Brain microvascular endothelial cell (primary cell): ENCODE data around the gene RAPGEF1.

Experiments used
- DNase-seq: peaks from one replicate; pipeline ENCODE4 v3.0.0-alpha.2; 2020
- H3K27ac ChIP-seq: fragments of 250-450 bp; sonication (Bioruptor Pico); 2 replicates; pipeline ENCODE4 v1.5.1; 2020; ENCODE audit warnings: mild to moderate bottlenecking, moderate library complexity
- H3K27me3 ChIP-seq: fragments of 250-450 bp; sonication (Bioruptor Pico); replicated peaks from 2 replicates; pipeline ENCODE4 v1.5.1; 2020; ENCODE audit warnings: mild to moderate bottlenecking
- H3K36me3 ChIP-seq: fragments of 250-450 bp; sonication (Bioruptor Pico); replicated peaks from 2 replicates; pipeline ENCODE4 v1.5.1; 2020; ENCODE audit warnings: mild to moderate bottlenecking
- H3K4me3 ChIP-seq: 2 replicates; pipeline ENCODE4 v1.5.1; 2011; ENCODE audit warnings: low read depth, mild to moderate bottlenecking, control low read depth, low read length, moderate library complexity
- CTCF ChIP-seq: IDR thresholded peaks from 2 replicates; pipeline ENCODE4 v1.5.1; 2011; ENCODE audit warnings: low read depth, mild to moderate bottlenecking, moderate library complexity, low read length, control low read depth, inconsistent platforms; ENCODE audit errors: missing control alignments
- in situ Hi-C: cut with HindIII; loops from 2 replicates; pipeline ENCODE4 v1.10.0; 2017; ENCODE audit warnings: low sequenced_read_pairs, low pct_ligation_motif_present

Gene RAPGEF1

DNA sequence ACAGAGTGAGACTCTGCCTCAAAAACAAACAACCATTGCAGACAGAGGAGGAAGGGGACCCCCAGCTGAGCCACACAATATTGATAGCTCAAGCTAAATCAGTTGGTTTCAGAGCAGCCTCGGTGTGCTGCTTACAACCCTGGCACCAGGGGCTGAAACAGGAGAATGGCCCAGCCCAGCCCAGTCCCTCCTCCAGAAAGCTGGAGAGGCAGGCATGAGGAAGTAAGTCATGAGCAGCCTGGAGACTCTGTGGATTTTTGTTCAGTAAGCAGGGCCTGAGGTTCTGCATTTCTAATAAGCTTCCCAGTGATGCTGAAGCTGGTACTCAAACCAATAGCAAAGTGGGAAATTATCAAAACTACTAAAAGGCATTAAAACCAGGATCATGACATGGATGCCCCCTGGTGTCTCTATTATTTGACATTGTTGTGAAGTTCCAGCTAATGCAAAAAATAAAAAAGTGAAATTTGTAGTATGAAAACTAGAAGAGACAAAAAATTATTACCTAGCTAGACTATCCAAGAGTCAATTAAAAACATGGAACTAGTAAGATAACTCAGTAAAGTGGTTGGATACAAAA, 180.4 kb downstream of the RAPGEF1 start:
- Histone ChIP-seq H3K27ac (no peak overlapping the region), H3K36me3 (no peaks in the 10 kb centered on the region), H3K4me3 (no peak overlapping the region), H3K27me3 (peaks cover 13% of the 10 kb centered on the region)
- TF ChIP-seq CTCF, result no peak
- in situ Hi-C loops, result no loop called here
- no peak for DNase-seq

GRCh38 chr9:131557855-131558548, 181.9 kb downstream of the RAPGEF1 start:
- Histone ChIP-seq H3K27me3 (peaks cover 15% of the 10 kb centered on the region), H3K4me3 (no peak overlapping the region), H3K36me3 (no peaks in the 10 kb centered on the region), H3K27ac (no peak overlapping the region)
- no peak for DNase-seq
- TF ChIP-seq CTCF, result no peak
- in situ Hi-C loops, result no loop called here

GRCh38 chr9:131555841-131556673, 183.8 kb downstream of the RAPGEF1 start:
- no peak for TF ChIP-seq CTCF
- peaks cover 15% of the 10 kb centered on the region for H3K27me3 ChIP-seq
- H3K27ac ChIP-seq, result no peak overlapping the region
- no peak overlapping the region for H3K4me3 ChIP-seq
- in situ Hi-C loops, result no loop called here
- H3K36me3 ChIP-seq, result no peaks in the 10 kb centered on the region
- DNase-seq, result no peak

DNA sequence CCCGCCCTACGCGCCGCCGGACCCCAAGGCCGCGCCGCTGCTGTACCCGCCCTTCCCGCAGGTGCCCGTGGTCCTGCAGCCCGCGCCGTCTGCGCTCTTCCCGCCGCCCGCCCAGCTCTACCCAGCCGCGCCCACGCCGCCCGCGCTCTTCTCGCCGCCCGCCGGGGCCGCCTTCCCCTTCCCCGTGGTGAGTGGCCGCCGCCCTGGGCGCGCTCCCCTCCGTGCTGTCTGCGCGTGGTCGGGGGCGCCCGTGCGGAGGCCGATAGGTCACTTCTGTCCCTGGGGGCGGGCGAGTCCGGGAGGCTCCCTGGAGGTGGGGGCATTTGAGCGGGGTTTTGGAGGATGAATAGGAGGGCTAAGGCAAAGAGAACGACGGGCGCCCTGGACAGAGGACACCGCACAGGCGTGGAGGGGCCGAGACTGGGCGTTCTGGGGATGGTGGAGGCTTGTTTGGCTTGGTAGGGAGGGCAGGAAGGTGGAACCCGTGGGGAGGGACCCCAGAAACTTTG, 185.0 kb downstream of the RAPGEF1 start:
- H3K27me3 ChIP-seq, result peaks cover 15% of the 10 kb centered on the region
- H3K4me3 ChIP-seq, result no peak overlapping the region
- no peaks in the 10 kb centered on the region for H3K36me3 ChIP-seq
- in situ Hi-C loops, result no loop called here
- no peak for DNase-seq
- no peak for TF ChIP-seq CTCF
- no peak overlapping the region for H3K27ac ChIP-seq

DNA sequence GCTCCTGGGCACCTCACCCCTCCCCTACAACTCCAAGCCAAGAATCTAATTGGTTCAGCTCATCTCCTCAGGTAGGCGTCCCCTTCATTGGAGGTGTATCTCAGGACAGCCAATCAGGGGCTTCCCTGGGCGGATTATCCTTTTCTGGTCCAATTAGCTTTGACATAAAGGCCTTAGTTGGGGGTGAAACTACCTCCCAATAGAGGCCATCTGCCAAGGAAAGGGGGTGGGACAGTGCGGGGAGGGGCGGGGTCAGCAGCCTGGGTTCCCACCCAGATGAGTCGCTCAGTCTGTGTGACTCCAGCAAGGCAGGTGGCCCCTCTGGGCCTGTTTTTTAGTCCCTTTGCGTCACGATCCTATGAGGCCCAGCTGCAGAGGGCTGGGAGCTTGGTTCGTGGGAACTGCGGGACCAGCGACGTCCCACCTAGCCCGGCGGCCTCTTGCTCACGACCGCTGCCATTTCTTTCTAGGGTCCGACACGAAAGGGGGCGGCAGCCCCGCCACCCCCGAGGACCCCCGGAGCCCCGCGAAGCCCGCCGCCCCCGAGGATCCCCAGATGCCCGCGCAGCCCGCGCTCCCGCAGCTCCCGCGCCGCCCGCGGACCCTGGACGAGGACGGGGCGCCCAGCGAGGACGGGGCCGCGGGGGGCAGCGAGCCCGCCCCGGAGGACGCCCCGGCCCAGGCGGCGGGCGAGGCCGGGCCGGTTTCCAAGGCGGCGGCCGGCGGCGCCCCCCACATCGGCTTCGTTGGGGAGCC, 185.6 kb downstream of the RAPGEF1 start:
- no peak for DNase-seq
- no peak overlapping the region for H3K27ac ChIP-seq
- TF ChIP-seq CTCF, result no peak
- H3K4me3 ChIP-seq, result no peak overlapping the region
- no peaks in the 10 kb centered on the region for H3K36me3 ChIP-seq
- peaks cover 15% of the 10 kb centered on the region for H3K27me3 ChIP-seq
- in situ Hi-C loops, result no loop called here
